Upper lobe of left lung (tissue), 4 donors: ENCODE results near the gene COPS7A.
"Not testable (repeated sequence)": the region's sequence is repeated elsewhere in the genome, so short reads cannot be mapped to it uniquely, and the experiment has no call there.

ENCODE experiments used
- POLR2A ChIP-seq, 4 donors: fragments of 450-650 bp; IDR thresholded peaks; one replicate each; pipeline ENCODE4 v1.5.1; 2016 to 2017; ENCODE audit warnings: antibody characterized with exemption in 4 of 4, mild to moderate bottlenecking in 2 of 4
- POLR2AphosphoS5 ChIP-seq, 2 donors: sonication (generic); formaldehyde crosslinking; IDR thresholded peaks; one replicate each; pipeline ENCODE4 v1.5.1; 2017; ENCODE audit warnings: antibody characterized with exemption in 2 of 2
- TF ChIP-seq, protein P1 (sequence below), 6 experiments: fragments of 450-650 bp in 4 of 6; fragments of 200-600 bp in 2 of 6; sonication (generic) in 2 of 6; IDR thresholded peaks; one replicate each; pipeline ENCODE4 v1.5.1; 2016 to 2019; ENCODE audit warnings: antibody characterized with exemption in 6 of 6

DNA sequence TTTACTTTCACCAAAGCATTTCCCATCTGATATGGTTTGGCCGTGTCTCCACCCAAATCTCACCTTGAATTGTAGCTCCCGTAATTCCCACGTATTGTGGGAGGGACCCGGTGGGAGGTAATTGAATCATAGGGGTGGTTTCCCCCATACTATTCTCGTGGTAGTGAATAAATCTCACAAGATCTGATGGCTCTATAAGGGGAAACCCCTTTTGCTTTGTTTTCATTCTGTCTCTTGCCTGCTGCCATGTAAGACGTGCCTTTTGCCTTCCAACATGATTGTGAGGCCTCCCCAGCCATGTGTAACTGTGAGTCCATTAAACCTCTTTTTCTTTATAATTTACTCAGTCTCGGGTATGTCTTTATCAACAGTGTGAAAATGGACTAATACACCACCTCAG is 19.5 kb downstream of the COPS7A start:
- not testable (repeated sequence) for TF ChIP-seq POLR2A, POLR2AphosphoS5 (IDR thresholded peaks at IDR 0.05)
- TF ChIP-seq, protein P1, sequence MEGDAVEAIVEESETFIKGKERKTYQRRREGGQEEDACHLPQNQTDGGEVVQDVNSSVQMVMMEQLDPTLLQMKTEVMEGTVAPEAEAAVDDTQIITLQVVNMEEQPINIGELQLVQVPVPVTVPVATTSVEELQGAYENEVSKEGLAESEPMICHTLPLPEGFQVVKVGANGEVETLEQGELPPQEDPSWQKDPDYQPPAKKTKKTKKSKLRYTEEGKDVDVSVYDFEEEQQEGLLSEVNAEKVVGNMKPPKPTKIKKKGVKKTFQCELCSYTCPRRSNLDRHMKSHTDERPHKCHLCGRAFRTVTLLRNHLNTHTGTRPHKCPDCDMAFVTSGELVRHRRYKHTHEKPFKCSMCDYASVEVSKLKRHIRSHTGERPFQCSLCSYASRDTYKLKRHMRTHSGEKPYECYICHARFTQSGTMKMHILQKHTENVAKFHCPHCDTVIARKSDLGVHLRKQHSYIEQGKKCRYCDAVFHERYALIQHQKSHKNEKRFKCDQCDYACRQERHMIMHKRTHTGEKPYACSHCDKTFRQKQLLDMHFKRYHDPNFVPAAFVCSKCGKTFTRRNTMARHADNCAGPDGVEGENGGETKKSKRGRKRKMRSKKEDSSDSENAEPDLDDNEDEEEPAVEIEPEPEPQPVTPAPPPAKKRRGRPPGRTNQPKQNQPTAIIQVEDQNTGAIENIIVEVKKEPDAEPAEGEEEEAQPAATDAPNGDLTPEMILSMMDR (IDR thresholded peaks at IDR 0.05) = not testable (repeated sequence)
